Choroid plexus epithelial cell (primary cell): ENCODE data around the gene POPDC3.
"Not testable (repeated sequence)": the region's sequence is repeated elsewhere in the genome, so short reads cannot be mapped to it uniquely, and the experiment has no call there.

Experiments used
- DNase-seq: peaks from one replicate; pipeline ENCODE4 v3.0.0-alpha.2; 2010; ENCODE audit warnings: low read depth
- H3K4me3 ChIP-seq: 2 replicates; pipeline ENCODE4 v1.5.1; 2011; ENCODE audit warnings: low read depth, mild to moderate bottlenecking, control low read depth, low read length, moderate library complexity
- TF ChIP-seq, protein P1 (sequence below): conservative IDR thresholded peaks from 2 replicates; pipeline ENCODE4 v1.5.1; 2011; ENCODE audit warnings: low read depth, mild to moderate bottlenecking, control low read depth, inconsistent platforms, low read length, moderate library complexity

Gene POPDC3, protein sequence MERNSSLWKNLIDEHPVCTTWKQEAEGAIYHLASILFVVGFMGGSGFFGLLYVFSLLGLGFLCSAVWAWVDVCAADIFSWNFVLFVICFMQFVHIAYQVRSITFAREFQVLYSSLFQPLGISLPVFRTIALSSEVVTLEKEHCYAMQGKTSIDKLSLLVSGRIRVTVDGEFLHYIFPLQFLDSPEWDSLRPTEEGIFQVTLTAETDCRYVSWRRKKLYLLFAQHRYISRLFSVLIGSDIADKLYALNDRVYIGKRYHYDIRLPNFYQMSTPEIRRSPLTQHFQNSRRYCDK

GRCh38 chr6:105179244-105180065 lies at the start of gene POPDC3:
Gene POPDC3 (minus strand): TSS chr6:105180014. CDS start chr6:105161909, 18,105 bp downstream.
- peak; percentile 47 for DNase-seq
- TF ChIP-seq, protein P1, sequence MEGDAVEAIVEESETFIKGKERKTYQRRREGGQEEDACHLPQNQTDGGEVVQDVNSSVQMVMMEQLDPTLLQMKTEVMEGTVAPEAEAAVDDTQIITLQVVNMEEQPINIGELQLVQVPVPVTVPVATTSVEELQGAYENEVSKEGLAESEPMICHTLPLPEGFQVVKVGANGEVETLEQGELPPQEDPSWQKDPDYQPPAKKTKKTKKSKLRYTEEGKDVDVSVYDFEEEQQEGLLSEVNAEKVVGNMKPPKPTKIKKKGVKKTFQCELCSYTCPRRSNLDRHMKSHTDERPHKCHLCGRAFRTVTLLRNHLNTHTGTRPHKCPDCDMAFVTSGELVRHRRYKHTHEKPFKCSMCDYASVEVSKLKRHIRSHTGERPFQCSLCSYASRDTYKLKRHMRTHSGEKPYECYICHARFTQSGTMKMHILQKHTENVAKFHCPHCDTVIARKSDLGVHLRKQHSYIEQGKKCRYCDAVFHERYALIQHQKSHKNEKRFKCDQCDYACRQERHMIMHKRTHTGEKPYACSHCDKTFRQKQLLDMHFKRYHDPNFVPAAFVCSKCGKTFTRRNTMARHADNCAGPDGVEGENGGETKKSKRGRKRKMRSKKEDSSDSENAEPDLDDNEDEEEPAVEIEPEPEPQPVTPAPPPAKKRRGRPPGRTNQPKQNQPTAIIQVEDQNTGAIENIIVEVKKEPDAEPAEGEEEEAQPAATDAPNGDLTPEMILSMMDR, result peak; percentile 11
- H3K4me3 ChIP-seq, result peak within 1 kb of the TSS; percentile 70

DNA sequence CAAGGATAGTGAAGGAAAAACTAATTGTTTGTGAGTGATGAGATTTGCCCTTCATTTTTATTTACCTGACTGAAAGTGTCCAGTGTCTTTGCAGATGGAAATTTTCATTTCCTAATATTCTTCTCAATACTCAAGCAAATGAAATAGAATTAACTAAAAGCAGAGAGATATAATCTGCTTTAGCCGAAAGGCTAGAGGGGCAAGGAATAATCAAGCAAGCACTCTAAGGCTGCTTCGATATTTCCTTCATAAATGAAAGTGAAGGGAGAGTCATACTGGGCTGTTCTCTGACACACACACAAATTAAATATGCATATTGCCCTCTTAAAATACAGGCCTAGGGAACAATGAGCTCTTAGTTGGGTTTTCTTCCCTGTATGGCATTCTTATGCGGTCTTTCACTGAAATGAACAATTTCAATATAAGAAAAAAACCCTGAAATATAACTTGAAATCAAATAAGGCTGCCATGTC lies 47.5 kb upstream of the POPDC3 start:
- no peak overlapping the region for H3K4me3 ChIP-seq
- TF ChIP-seq, protein P1, result no peak
- no peak for DNase-seq

GRCh38 chr6:105226598-105227294 lies 46.9 kb upstream of the POPDC3 start:
- DNase-seq, result no peak
- TF ChIP-seq, protein P1, result no peak
- H3K4me3 ChIP-seq, result no peak overlapping the region

- no peak overlapping the region for H3K4me3 ChIP-seq
- no peak for DNase-seq
- TF ChIP-seq, protein P1, result no peak
Observed at GRCh38 chr6:105223242-105223641, 43.4 kb upstream of the POPDC3 start.

GRCh38 chr6:105221219-105221618 lies 41.4 kb upstream of the POPDC3 start:
- DNase-seq, H3K4me3 ChIP-seq: not testable (repeated sequence)

DNA sequence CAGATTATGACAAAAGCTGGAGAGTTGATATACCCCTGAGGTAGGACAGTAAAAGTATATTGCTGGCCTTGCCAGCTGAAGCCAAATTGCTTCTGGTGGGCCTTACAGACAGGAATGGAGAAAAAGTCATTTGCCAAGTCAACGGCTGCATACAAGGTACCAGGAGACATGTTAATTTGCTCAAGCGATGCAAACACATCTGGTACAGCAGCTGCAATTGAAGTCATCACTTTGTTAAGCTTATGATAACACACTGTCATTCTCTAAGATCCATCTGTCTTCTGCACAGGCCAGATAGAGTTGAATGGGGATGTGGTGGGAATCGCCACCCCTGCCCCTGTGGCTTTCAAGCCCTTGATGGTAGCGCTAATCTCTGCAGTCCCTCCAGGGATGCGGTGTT lies 40.4 kb upstream of the POPDC3 start:
- no peak overlapping the region for H3K4me3 ChIP-seq
- TF ChIP-seq, protein P1, result no peak
- DNase-seq, result no peak

GRCh38 chr6:105219218-105219617 lies 39.4 kb upstream of the POPDC3 start:
- not testable (repeated sequence) for DNase-seq, H3K4me3 ChIP-seq
